Dermis blood vessel endothelial cell (primary cell): ENCODE data around the gene LRP11. TPM values are rescaled to one million over a fixed set of nuclear protein-coding genes. Genes with fewer than 3 reads are reported as not detected.
A peak's percentile ranks its signal among the peaks of the same experiment; 100 is the strongest.
"Not testable (repeated sequence)": the region's sequence is repeated elsewhere in the genome, so short reads cannot be mapped to it uniquely, and the experiment has no call there.

Experiments used
- DNase-seq: peaks from one replicate; pipeline ENCODE4 v3.0.0; 2010
- total RNA-seq: library from RNA; depleted of rRNA; stranded (reverse); fragments of >200 nt; gene quantifications from 2 replicates; pipeline ENCODE4 v1.2.3, GENCODE V29; 2014

LRP11 gene
- total RNA-seq, 1 donor from 2014 or later = 13.3 TPM

DNA sequence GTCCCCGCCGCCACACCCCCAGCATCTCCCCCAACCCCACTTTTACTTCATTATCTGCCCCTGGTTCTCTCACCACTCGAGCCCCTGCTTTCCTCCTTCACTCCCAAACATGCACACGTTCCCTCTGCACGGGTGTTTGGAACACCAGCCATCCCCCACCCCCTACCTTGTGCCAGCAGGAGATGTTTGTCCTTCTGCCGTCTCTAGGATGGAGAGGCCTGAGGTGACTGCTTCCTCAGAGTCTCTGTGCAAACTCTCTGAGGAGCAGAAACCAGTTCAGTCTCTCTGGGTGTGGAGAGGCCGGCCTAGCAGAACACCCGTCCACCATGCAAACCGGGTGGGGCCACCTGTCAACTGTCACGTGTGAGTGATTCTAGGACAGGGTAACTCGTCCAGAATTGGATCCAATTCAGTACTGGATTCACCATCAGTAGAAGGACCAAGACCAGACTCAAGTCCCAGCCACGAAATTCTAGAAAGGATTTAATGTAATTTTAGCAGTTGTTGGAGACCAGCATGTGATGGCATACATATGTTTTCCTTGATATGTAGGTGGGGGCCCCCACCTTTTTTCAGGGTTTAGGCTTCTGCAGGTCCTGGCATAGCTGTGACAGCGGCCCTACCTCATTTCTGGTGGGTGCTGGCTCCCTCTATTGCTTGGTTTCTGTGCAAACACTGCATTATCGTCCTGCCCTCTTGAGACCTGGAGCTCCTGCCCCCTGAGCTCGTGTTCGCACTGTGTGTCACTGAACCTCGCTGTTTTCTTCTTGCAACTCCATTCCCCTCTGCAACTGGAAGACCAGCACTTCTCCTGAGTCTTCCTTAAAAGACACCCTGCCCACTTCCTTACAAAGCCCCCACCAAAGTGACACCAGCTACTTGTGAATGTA, 33.9 kb upstream of the LRP11 start, which contains the start of gene RAET1E:
RAET1E (minus strand) TSS at position 259 of the 890 bp plus-strand sequence. CDS start 7,212 bp downstream, outside the sequence.
- DNase-seq = no peak

DNA sequence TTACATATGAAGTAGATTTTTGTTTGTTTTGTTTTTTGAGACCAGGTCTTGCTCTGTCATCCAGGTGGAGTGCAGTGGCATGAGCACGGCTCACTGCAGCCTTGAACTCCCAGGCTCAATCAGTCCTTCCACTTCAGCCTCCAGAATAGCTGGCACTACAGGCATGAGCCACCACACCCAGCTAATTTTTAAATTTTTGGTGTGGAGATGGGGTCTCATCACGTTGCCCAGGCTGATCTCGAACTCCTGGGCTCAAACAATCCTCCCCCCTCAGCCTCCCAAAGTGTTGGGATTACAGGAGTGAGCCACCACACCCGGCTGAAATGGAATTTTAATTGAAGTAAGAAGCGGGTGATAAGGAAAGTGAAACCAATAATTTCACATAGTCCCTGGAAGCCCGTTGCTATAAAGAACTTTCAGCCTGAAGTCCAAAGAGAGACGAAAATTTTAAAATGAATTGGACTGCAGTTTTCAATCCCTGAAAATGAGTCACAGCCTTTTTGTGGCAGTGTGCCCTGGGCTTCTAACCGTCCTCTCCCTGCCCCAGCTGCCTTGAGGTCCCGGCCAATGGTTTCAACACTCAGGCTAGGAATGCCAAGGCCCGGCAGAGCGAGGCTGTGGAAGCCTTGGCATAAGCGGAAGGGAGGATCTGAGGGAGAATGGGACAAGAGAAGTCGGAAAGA, 33.0 kb upstream of the LRP11 start:
- peak; percentile 59 for DNase-seq

DNA sequence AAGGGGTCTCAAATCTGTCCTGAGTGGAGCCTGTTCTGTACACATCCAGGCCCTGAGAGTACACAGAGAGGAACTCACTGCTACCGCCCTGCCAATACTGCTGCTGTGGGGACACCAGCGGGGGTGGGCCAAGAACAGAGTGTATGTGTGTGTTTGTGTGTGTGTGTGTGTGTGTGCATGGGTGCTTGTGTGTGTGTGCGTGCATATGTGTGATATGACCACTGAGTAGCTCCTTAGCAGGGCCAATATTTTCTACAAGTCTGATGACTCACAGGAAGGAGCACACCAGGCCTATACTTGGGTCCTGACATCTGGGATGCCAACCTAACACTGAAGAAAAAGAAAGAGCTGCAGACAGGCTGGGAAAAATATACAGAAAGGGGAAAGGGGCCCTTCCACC, 32.3 kb upstream of the LRP11 start:
- peak; percentile 47 for DNase-seq

DNA sequence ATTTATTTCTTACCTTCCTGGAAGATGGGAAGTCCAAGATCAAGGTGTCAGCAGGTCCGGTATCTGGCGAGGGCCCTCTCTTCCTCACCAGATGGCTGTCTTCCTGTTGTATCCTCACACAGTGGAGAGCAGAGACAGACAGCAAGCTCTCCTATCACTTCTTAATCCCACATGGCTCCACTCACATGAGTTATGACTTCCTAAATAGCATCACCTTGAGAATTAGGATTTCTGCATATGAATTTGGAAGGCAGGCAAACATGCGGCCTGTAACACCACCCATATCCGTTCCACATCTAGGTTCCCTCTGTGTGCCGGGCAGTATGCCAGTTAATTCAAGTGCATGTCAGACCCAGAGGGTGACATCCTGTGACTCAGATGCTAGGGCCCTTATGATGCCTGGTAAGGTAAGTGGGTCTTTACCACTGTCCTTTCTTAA, 31.7 kb upstream of the LRP11 start:
- peak; percentile 77 for DNase-seq

DNA sequence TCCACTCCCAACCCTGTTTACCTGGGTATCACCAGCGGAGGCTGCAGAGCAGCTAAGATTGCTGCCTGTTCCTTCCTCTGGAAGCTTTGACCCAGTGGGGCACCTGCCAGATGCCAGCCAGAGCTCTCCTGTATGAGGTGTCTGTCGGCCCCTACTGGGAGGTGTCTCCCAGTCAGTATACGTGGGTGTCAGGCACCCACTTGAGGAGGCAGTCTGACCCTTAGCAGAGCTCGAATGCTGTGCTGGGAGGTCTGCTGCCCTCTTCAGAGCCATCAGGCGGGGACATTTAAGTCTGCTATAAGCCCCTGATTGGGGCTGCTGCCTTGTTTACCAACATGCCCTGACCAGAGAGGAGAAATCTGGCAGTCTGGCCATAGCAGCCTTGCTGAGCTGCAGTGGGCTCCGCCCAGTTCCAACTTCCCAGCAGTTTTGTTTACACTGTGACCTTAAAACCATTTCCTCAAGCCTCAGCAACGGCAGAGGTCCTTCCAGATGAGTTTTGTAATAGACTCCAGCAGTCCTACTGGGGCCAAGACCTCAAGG, 31.0 kb upstream of the LRP11 start:
- peak; percentile 53 for DNase-seq

DNA sequence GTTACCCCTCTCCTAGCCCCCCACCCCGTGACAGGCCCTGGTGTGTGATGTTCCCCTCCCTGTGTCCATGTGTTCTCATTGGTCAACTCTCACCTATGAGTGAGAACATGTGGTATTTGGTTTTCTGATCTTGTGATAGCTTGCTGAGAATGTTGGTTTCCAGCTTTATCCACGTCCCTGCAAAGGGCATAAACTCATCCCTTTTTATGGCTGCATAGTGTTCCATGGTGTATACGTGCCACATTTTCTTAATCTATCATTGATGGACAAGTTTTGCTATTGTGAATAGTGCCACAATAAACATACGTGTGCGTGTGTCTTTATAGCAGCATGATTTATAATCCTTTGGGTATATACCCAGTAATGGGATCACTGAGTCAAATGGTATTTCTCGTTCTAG, 27.7 kb upstream of the LRP11 start:
- not testable (repeated sequence) for DNase-seq

DNA sequence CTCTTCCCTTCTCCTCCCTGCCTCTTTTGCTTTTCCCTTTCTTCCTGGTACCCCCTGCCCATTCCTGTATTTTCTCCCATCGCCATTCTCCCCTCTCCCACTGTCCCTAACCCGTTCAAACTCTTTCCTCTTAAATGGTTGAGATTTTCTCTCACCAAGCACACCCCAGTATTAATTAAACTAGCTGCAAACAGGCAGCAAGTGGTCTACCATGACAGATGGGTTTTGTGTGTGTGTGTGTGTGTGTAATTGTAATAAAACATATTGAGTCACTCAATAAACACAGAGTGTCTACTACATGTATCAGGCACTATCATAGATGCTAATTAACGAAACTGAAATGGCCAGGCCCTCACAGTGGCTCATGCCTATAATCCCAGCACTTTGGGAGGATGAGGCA, 27.1 kb upstream of the LRP11 start:
- DNase-seq = no peak

DNA sequence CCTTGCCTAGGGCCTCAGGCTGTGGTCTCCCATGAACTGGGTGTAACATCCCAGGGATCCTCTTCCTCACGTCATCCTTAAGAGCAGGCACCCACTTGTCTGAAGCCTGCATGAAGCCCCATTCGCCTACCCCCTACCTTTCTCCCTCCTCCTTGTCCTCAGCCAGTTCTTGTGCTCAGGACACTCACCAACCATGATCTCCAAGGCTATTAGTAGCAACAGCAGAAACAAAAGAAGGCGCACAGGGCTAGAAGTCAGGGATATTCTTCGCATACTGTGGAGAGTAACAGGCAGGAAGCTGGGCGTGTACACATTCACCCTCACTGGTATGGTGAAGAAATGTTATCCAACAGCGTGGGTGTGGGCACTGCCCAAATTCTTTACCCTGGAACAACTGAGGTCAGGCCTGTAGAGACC, 26.5 kb upstream of the LRP11 start:
- no peak for DNase-seq

DNA sequence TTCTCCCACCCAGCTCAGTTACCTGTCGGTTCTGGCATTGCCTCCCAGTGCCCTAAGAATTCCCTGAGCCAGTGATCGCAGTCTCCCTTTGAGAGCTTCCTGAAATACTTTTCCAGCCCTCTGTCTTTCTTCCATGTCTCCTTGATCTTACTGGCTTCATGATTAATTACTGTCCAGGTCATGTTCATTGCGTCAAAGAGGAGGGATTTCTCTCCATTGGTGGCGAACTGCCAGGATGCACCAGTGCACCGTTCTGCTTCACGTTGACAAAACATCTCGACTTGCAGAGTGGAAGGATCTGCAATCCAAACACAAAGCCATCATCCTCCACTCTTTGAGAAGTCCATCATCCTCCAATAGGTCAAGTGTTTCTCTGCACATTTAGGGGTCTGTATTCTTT, 25.2 kb upstream of the LRP11 start:
- no peak for DNase-seq

DNA sequence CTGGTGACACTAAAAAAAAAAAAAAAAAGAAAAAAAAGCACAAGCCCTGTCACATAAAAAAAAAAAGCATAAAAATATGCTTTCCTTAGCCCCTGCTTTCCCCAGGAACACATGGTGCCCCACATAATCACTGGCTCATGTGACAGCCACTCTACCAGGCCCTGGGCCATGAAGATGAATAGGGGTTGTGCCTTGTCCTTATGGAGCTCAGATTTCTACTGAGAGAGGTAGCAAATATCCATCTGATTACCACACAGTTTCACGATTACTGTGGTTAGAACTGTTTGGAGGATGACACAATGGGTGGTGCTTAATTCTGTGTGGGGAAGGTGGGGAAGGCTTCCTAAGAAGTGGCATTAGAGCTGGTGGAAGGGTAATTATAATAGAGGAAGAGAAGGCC, 24.5 kb upstream of the LRP11 start:
- DNase-seq = no peak

DNA sequence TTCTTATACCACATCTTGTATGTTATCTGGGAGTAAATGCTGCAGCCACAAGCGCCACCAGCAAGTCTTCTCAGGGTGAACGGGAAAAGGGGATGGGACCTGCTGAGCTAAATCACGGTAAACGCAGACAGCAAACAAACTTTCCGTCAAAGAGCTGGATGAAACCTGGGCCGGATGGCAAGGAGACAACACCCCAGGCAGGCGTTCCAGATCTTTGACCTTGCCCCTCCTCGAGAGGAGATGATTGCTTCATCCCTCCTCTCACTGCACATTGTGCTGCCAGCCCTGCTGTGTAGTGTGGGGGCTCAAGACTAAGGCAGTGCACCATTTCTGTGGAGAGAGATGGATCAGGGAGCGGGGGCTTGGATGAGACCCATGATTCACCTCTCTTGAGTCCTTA, 23.9 kb upstream of the LRP11 start:
- no peak for DNase-seq

DNA sequence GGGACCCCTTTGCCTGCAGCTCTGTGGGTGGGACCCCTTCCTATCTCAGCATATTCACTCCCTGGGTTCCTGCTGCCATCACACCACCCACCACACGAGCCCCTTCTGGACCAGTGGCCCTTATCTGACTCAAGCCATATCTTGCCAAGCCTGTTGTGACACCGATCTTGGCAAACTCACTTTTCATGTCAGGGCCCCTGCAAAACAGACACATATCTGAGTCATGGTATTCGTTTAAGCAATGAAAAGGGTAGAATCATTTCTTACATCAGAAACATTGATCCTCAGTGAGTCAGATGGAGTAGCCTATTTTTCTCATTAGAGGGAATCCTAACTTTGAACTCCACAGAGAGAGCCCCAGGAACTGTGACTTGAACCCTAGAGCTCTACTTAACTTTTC, 23.2 kb upstream of the LRP11 start:
- DNase-seq = no peak

DNA sequence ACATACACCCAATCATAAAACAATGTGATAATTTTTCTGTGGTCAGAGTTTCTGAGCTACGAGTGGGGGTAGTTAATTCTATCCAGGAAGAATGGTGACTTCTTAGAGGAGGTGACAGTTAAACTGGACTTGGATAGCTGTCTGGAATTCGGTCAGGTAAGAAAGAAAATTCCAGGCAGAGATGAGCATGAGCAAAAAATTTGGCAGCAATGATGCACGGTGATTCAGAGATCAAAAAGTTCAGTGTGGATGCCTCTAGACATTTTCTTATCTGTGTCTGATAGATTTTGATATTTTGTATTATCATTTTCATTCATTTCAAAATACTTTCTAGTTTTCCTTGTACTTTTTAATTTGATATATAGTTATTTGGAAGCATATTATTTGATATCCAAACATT, 21.7 kb upstream of the LRP11 start:
- no peak for DNase-seq

DNA sequence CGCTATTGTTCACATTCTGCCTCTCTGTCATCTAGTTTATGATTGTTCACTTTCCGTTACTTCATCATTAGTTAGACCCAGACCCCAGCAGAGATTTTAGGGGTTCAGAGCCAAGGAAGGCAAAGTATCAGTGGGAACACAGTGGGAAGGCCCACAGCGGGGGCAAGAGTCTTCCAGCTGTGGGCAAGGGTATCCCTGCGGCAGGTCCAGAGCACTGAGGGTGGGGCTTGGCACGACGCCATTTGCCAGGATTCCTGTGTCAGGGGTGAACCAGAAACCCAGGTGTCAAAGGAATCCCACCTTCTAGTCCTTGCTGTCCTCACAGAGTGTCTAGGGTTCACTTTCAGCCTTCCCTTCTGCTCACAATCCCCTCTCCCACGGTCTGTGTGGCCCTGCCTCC, 20.5 kb upstream of the LRP11 start:
- DNase-seq = no peak

DNA sequence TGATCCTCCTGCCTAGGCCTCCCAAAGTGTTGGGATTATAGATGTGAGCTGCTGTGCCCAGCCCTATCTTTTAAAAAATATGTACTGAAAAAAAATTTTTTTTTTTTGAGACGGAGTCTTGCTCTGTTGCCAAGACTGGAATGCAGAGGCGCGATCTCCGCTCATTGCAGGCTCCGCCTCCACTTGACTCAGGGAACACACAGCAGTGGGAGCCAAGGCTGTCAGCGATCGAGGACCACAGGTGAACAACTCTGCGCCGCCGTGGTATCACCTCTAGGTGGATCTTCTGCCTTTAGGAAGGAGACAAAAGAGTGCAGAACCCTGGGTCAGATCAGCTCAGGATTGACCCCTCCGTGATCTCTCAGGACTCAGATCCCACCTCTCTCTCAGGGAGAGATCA, 20.1 kb upstream of the LRP11 start:
- DNase-seq = no peak

DNA sequence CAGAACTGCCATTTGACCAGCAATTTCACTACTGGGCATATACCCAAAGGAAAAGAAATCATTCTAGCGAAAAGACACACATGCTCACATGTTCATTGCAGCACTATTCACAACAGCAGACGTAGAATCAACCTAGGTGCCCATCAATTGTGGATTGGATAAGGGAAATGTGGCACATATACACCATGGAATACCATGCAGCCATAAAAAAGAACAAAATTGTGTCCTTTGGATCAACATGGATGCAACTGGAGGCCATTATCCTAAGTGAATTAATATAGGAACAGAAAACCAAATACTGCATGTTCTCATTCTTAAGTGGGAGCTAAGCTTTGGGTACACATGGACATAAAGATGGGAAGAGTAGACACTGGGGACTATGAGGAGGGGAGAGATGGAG, 17.7 kb upstream of the LRP11 start:
- DNase-seq = no peak

DNA sequence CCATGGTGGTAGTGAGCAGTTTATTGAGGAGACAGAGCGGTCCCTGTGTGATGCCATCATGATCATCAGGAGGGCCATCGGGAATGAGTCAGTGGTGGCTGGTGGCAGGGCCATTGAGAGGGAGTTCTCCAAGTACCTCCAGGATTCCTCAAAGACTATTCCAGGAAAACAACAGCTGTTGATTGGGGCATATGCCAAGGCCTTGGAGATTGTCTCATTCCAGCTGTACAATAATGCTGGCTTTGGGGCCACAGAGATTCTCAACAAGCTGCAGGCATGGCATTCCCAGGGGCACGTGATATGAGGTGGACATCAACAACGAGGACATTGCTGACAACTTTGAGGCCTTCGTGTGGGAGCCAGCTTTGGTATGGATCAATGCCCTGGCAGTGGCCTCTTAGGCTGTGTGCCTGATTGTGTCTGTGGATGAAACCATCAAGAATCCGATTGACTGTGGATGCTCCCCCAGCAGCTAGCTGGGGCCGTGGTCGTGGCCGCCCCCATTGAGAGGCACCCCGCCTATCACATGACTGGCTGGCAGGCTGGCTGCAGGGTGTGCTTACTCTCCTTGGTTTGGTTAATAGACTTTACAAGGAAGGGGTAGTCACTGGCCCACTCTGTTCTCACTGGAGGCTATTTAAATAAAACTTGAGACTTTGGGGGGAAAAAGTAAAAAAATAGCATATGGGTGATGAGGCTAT, 17.1 kb upstream of the LRP11 start:
- no peak for DNase-seq

DNA sequence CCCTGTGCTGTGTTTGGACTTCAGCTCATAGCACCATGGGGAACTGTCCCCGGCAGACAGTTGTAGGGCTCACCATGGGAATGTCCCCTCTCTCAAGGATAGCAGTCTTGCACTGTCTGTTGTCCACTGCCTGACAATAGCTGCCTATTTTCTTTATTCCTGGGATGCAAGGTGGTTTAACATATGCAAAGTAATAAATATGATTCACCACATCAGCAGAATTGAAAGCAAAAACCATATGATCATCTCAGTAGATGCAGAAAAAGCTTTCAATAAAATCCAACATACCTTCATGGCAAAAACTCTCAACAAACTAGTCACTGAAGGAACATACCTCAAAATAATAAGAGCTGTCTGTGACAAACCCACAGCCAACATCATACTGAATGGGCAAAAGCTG, 13.5 kb upstream of the LRP11 start:
- no peak for DNase-seq

DNA sequence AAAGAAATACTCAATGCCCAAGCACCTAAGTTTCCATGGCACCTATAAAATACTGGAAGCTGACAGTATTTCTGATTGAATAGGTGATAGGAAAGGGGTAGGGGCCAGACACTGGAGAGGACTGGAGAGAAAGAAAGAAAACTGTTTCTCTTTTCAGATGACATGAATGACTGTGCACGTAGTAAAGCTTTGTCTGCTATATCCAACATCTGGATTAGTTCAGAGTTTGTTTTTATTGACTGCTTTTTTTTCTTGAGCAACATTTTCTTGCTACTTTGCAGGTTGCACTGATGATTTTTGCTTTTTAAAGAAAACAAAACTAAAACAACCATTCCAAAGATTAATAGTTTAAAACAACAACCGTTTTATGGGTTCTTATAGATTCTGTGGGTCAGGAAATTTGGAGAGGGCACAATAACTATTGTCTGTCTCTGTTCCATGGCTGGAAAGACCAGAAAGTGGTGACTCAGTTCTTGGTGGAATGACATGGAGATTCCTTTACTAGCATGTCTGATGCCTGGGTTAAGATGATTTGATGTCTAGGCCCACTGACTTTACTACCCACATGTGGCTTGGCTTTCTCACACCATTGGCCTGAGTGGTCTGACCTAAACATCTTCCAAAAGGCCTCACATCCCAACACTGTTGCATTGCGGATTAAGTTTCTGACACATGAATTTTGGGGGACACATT, 12.2 kb upstream of the LRP11 start:
- DNase-seq = no peak

DNA sequence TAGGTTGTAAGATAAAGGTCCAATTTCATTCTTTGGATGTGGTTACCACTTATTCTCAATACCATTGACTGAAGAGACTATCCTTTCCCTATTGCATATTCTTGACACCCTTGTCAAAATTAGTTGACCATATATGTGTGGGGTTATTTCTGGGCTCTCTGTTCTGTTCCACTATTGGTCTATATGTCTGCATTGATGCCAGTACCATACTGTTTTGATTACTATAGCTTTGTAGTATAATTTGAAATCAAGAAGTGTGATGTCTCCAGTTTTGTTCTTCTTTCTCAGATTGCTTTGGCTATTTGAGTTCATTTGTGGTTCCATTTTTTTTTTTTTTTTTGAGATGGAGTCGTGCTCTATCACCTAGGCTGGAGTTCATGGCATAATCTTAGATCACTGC, 8.1 kb upstream of the LRP11 start:
- DNase-seq = no peak

DNA sequence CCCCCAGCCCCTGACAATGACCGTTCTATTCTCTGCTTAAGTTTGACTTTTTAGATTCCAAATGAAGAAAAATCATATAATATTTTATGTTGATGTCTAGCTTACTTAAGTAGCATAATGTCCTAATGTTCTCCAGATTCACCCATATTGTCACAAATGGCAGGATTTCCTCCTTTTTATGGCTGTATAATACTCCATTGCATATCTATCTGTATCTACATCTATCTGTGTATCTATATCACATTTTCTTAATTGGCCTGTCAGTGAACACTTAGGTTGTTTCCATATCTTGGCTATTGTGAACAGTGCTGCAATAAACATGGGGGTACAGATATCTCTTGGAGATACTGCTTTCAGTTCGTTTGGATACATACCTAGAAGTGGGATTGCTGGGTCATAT, 7.0 kb upstream of the LRP11 start:
- no peak for DNase-seq

DNA sequence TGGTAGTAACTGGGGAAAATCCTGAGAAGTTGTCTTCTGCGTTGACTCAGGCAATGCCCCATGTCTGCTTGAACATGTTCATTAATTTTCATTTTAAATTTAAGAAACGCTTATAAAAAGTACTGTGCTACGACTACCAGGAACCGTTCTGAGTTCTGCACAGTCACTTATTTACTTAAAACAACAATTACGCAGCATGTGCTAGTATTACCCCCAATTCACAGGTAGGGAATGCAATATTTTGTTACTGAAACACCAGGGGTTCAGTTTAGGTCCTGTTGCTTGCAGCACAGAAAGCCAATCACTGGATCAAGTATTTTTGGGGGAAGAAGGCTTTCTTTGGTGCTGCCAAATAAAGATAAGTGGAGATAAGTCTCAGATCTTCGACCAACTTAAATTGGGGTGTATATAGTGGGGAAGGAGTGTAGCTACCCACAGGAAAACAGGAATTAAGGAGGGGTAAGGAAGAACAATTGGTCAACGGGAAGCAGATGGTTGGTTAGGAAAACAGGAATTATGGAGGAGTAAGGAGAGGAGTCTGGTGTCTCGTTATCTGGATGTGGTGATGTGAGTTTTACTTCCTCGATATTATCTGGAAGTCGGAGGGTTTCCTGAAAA, 5.2 kb upstream of the LRP11 start:
- no peak for DNase-seq
